DMS79 (cell line): ENCODE data around the gene ALDH1A1.

Source experiments
- DNase-seq: peaks from one replicate; lab custom pipeline; 2025; lab: John Stamatoyannopoulos, UW

Gene ALDH1A1

GRCh38 chr9:72855890-72856523 is 96.8 kb downstream of the ALDH1A1 start:
- no peak for DNase-seq

- DNase-seq: no peak
These were observed 97.5 kb downstream of the ALDH1A1 start for GRCh38 chr9:72855321-72855720.
